Stimulated activated CD8-positive, alpha-beta memory T cell treated with anti-CD3 and anti-CD28 coated beads, Interleukin-4, amount 100 ng/mL, for 1 hour (primary cell): Measurements from ENCODE around the gene MARS1.
"Not testable (repeated sequence)": the region's sequence is repeated elsewhere in the genome, so short reads cannot be mapped to it uniquely, and the experiment has no call there.

Experiments used
- DNase-seq, 2 donors: peaks; one replicate each; pipeline ENCODE4 v3.0.0-alpha.2; 2020; ENCODE audit warnings: low read depth in 2 of 2, low spot score in 1 of 2

The MARS1 gene

GRCh38 chr12:57515408-57515933 lies 27.6 kb downstream of the MARS1 start:
- no peak for DNase-seq

- no peak for DNase-seq
These were observed 28.2 kb downstream of the MARS1 start for GRCh38 chr12:57515934-57516541.

- DNase-seq, result no peak
These were observed 28.8 kb downstream of the MARS1 start for GRCh38 chr12:57516617-57517153.

GRCh38 chr12:57517187-57517586 lies 29.3 kb downstream of the MARS1 start:
- DNase-seq, result no peak

DNA sequence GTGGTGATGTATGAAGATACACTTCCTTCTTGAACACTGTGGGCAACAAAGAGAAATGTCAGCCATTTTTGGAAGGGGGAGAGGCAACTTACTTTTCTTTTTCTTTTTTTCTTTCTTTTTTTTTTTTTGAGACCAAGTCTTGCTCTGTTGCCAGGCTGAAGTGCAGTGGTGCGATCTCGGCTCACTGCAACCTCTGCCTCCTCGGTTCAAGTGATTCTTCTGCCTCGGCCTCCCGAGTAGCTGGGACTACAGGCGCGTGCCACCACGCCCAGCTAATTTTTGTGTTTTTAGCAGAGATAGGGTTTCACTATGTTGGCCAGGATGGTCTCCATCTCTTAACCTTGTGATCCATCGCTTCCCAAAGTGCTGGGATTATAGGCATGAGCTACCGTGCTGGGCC lies 29.9 kb downstream of the MARS1 start:
- DNase-seq, result not testable (repeated sequence)

DNA sequence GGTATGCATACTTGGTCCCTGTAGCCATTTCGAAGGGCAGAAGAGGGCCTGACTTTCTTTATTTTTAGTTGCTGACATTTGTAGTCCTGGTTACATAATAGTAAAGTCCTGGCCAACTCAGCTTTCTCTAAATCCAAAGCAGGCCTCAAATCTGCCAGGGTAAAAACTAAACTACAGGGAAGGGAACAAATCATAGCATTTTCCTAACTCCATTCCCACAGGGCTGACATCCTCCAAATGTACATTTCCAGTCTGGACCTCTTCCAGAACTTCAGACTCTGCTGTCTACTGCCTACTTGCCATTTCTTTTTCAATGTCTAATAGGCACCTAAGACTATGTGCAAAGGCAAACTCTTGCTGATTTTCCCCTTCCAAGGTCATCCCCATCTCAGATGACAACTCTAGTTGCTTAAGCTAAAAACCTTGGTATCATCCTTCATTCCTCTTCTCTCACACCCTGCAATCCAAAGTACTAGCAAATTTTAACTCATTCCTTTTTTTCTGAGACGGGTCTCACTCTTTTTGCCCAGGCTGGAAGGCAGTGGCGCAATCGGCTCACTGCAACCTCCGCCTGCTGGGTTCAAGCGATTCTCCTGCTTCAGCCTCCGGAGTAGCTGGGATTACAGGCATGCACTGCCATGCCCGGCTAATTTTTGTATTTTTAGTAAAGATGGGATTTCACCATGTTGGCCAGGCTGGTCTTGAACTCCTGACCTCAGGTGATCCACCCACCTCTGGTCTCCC lies 30.5 kb downstream of the MARS1 start:
- no peak for DNase-seq

DNA sequence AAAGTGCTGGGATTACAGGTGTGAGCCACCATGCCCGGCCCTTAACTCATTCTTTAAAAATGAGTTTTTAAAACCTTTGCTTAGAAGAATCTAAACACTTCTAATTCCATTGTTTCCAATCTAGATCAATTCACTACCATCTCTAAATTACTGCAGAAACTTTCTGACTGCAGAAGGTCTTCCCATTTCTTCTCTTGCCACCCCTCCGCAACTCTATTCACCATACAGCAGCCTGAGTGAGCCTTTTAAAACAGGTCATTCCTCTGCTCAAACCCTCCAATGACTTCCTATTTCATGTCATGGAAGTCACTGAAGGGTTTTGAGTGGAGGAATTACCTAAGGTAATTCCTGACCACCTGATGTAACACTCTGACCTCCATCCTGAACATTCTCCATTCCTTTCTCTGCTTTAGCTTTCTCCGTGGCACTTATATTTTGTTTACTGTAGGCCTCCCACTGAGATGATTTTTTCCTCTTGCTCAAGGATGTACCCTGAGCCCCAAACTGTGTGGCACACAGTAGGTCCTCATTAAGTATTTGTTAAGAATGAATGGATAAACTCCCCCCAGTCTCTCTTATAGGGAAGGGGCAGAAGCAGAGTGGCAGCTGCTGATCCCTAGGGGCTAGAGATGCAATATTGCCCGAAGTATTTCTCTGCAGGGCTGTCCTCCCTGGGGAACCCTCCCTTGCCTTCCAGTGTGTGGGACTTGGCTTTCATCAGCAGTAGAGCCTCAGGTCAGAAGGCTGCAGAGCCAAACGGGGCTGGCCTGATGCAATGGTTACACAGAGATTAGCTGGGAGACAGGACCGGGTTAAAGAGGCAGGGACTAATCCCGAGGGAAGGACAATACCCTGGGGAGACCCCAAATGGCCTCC lies 31.3 kb downstream of the MARS1 start:
- DNase-seq, result no peak

- no peak for DNase-seq
These were observed 31.9 kb downstream of the MARS1 start for GRCh38 chr12:57519796-57520052.

GRCh38 chr12:57520053-57520818 lies 32.4 kb downstream of the MARS1 start, which contains the start of gene DDIT3:
Gene DDIT3, minus strand, starts transcription at chr12:57520514. Its CDS starts 3,108 bp downstream, at chr12:57517406.
- DNase-seq, result peak; percentile 99

DNA sequence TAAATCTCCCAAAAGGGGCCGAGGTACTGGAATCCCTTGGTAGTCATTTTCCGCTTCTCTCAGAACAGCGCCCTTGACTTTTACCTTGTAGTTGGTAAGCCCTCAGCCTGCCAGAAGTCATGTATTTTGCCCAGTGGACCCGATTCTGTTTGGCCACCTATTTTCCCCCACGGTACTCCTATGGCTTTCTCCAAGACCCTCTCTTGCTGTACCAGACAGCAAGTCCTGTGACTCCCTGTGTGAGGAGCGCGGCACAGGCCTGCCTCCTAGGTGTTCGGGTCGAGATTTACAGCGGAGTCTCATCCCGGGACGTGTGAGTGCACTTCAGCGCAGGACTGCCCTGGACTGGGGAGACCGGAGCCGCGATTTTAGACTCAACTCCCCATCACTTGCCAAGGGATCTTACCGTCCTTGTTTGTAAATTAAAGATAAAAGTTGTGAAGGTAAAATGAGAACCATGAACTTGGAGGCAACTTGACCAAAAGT lies 33.7 kb downstream of the MARS1 start:
- DNase-seq, result no peak

DNA sequence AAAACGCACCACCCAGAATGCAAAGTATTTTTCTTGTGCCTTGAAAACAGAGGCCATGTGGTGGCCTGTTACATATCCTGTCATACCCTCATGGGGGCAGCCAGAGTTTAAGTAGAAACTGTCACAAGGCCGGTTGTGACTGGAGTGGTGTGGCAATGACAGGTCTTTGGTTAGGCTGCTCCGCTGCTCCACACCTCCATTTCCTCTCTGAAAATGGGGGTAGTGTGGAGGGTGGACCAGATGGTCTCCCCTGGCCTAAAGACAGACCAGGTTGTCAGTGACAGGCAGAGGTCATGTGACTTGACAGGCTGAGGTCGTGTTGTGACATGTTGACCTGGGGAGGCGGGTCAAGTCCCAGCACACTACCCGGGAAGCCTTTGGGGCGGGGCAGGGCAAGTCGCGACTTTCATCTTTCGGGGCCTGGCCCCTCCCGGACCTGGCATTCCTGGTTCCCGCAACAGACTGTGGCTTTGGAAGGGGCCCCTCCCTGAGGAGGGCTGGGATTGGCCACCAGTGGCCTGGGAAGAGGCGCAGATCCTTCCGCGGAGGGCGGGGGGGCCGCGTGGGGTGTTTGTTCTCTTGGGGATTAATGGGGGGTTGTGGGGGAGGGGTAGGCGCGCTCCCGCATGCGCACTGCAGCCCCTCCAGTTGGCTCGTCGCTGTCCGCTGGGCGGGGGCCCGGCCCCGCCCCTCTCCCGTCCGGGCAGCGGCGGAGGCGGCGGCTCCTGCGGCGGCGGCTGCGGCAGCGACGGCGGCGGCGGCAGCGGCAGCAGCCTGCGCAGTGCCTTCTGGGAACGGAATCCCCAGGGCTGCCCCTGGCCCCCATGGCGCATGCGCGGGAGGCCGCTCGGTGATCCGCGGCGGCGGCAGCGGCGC lies 34.4 kb downstream of the MARS1 start, which contains the start of gene MBD6:
TSS of gene MBD6 (plus strand) at position 814 of the 876 bp plus-strand sequence. CDS start 1,480 bp downstream, outside the sequence.
- DNase-seq, result peak; percentile 69 to 75

GRCh38 chr12:57522887-57523705 lies 35.2 kb downstream of the MARS1 start:
- no peak for DNase-seq

- DNase-seq, result no peak
These were observed 36.1 kb downstream of the MARS1 start for GRCh38 chr12:57523706-57524614.

DNA sequence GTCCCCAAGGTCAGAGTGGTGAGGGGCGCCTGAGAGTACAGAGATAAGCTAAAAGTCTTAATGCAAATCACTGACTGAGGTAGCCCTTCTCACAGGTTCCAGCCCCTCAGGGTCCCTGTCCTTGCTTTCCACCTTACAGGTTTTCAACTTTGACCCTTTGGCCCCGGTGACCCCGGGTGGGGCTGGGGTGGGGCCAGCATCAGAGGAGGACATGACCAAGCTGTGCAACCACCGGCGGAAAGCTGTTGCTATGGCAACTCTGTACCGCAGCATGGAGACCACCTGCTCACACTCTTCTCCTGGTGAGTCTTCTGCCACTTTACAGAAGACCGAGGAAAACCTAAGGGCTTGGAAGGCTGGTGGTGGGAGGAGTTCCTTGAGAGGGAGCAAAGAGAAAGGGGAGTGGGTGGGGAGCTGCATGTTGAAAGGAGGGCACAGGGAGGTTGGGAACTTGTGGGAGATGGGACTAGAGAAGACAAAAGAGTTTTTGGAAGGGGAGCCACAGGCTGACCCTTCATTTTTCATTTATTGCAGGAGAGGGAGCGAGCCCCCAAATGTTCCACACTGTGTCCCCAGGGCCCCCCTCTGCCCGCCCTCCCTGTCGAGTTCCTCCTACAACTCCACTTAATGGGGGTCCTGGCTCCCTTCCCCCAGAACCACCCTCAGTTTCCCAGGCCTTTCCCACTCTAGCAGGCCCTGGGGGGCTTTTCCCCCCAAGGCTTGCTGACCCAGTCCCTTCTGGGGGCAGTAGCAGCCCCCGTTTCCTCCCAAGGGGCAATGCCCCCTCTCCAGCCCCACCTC lies 37.1 kb downstream of the MARS1 start:
- no peak for DNase-seq

- DNase-seq, result no peak
These were observed 37.9 kb downstream of the MARS1 start for GRCh38 chr12:57525615-57526383.
